WTC11 (cell line): ENCODE measurements around the gene SSH3.
A peak's percentile ranks its signal among the peaks of the same experiment; 100 is the strongest.

Experiments used
- CREM ChIP-seq: sonication (generic); formaldehyde crosslinking; IDR thresholded peaks from 2 replicates; pipeline ENCODE4 v1.8.1; 2022; ENCODE audit warnings: mild to moderate bottlenecking, missing genetic modification reagents, moderate library complexity
- CTCF ChIP-seq: fragments of 200-600 bp; IDR thresholded peaks from 2 replicates; pipeline ENCODE4 v1.8.0; 2022; ENCODE audit warnings: antibody characterized with exemption
- ELF4 ChIP-seq: sonication (generic); formaldehyde crosslinking; IDR thresholded peaks from 2 replicates; pipeline ENCODE4 v1.8.1; 2022; ENCODE audit warnings: low read depth, mild to moderate bottlenecking, moderate library complexity, missing genetic modification reagents
- FOXP1 ChIP-seq: sonication (generic); formaldehyde crosslinking; IDR thresholded peaks from 2 replicates; pipeline ENCODE4 v1.8.0; 2022; ENCODE audit warnings: missing genetic modification reagents, mild to moderate bottlenecking, moderate library complexity, borderline replicate concordance
- FOXP4 ChIP-seq: sonication (generic); formaldehyde crosslinking; IDR thresholded peaks from 2 replicates; pipeline ENCODE4 v1.8.0; 2022; ENCODE audit warnings: mild to moderate bottlenecking, missing genetic modification reagents
- IRF1 ChIP-seq: sonication (generic); formaldehyde crosslinking; IDR thresholded peaks from 2 replicates; pipeline ENCODE4 v1.8.0; 2023; ENCODE audit warnings: missing genetic modification reagents
- OVOL2 ChIP-seq: fragments of 250-450 bp; sonication (Bioruptor Pico); IDR thresholded peaks from 2 replicates; pipeline ENCODE4 v1.9.0; 2021; ENCODE audit warnings: mild to moderate bottlenecking, borderline replicate concordance
- TP53 ChIP-seq: sonication (generic); formaldehyde crosslinking; IDR thresholded peaks from 2 replicates; pipeline ENCODE4 v1.8.1; 2023; ENCODE audit warnings: mild to moderate bottlenecking, missing genetic modification reagents
- USF2 ChIP-seq: sonication (generic); formaldehyde crosslinking; IDR thresholded peaks from 2 replicates; pipeline ENCODE4 v1.8.1; 2023; ENCODE audit warnings: mild to moderate bottlenecking, missing genetic modification reagents, moderate library complexity
- ZNF138 ChIP-seq: sonication (generic); formaldehyde crosslinking; conservative IDR thresholded peaks from 2 replicates; pipeline ENCODE4 v1.8.1; 2022; ENCODE audit warnings: mild to moderate bottlenecking, moderate library complexity, missing genetic modification reagents
- ZNF232 ChIP-seq: sonication (generic); formaldehyde crosslinking; IDR thresholded peaks from 2 replicates; pipeline ENCODE4 v1.8.0; 2022; ENCODE audit warnings: mild to moderate bottlenecking, missing genetic modification reagents

GRCh38 chr11:67262731-67263675 is 40.3 kb upstream of the SSH3 start:
- TF ChIP-seq CTCF: peak; percentile 68
- TF ChIP-seq FOXP1 (CRISPR knock-in tag): no peak
- no peak for TF ChIP-seq ZNF232 (CRISPR knock-in tag)
- no peak for TF ChIP-seq IRF1 (CRISPR knock-in tag)
- TF ChIP-seq CREM: no peak
- no peak for TF ChIP-seq FOXP4 (CRISPR knock-in tag)
- no peak for TF ChIP-seq OVOL2
- TF ChIP-seq ZNF138 (CRISPR knock-in tag): no peak
- TF ChIP-seq TP53 (CRISPR knock-in tag): no peak
- no peak for TF ChIP-seq USF2 (CRISPR knock-in tag)
- TF ChIP-seq ELF4 (CRISPR knock-in tag): no peak
